ENCODE results near the gene DYNC1LI1.

DYNC1LI1 gene

DNA sequence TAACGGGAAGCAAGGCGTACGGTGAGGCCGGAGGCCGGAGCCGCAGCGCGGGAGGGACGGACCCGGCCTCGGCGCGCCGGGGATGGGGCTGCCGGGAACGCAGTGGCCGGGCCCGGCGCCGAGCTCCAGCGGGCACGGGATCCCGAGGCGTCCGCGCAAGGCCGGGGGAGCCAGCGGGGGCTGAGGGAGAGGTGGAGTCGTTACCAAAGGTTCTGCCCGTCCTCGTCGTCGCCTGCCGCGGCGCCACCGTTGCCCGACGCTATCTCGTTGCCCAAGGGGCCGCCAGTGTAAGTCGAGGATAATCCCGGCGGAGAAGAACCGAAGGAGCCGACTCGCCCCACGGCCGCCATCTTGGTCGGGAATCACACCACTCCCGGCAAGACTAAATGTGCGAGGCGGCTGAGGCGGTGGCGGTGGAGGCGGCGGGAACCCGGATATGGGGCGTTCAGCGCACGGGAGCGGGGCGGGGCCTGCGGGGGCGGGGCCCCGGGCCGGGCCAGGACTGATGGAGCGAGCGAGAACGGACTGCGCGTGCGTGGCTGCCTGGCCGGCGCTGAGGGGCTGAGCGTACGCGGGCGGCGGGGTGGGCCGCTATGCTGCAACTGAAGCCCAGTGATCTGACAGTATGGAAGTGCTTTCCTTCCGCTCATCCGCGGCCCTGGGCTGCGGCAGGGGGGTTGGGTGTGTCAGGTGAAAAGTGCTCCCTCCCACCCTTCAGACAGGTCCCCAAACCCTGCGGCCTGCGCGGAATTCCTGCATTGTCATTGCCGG lies at the start of gene DYNC1LI1:
TSS of gene DYNC1LI1 (minus strand) at position 438 of the 771 bp plus-strand sequence. CDS start at position 350, 88 bp downstream.
- peak; percentile 95 to 97 for DNase-seq

DNA sequence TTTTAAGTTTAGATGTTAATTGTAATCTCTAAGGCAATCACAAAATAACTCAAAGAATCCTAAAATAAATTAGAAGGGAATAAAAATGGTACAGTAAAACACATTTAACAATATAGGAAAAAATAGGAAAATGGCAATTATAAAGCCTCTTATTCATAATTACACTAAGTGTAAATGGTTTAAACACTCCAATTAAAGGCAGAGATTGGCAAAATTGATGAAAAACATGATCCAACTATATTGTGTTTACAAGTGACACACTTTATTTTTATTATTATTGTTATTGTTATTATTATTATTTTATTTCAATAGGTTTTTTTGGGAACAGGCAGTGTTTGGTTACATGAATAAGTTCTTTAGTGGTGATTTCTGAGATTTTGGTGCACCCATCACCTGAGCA lies 48.7 kb upstream of the DYNC1LI1 start:
- no peak for DNase-seq

DNA sequence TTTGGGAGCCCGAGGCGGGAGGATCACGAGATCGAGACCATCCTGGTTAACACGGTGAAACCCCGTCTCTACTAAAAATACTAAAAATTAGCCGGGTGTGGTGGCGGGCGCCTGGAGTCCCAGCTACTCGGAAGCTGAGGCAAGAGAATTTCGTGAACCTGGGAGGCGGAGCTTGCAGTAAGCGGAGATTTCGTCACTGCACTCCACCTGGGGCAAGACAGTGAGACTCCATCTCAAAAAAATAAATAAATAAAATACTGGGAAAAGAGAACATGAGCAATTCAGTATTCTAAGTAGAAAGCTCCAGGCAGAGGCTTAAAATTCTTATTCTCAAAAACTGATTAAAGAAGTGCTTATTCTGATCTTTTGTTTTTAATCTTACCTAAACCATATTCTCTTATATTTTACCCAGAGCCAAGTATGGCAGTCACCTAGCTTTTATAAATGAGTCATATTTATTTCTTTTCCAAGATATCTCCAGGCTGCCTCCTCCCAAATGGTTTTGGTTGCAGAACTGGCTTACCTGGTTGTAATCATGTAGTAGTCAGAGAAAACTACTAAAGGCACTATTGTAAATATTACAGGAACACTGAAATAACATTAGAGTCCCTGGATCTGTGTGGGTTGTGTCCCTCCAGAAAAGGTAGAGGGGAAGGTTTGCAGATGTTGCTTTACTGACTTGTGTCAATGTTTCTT lies 45.8 kb upstream of the DYNC1LI1 start:
- DNase-seq = no peak

DNA sequence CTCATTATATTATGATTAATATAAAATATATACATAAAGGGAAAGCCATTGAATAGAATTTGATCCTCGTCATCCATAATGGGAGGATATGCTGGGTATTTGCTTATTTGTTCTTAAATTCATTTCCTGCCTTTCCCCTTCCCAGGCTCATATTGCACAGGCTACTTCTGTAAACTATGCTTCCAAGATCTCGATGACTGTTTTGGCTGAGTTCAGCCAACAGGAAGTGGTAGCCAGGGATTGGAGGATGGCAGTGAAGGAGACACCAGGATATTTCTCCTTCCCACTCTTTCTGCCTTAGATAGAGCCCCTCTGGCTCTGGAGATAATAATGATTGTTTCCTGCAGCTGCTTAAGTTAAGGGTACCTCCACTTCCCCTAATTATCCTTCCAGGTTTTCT lies 44.3 kb upstream of the DYNC1LI1 start:
- DNase-seq = no peak

DNA sequence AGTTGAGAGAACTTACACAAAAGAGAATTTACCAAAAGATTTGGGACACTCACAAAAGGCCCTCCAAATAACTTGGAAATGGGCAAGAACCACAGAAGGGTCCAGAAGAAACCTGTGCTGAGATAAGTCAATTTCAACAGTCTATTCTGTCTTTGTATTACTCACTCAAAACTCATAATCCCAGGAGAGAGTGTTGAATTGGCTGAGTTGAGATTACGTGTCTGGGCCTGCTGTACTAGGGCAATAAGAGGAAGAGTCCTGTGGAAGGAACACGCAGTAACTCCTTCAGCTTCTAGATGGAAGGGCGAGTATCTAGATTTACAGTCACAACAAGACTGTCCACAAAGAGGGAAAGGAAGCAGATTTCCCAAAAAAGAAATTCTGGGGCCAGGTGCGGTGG lies 42.5 kb upstream of the DYNC1LI1 start:
- no peak for DNase-seq

DNA sequence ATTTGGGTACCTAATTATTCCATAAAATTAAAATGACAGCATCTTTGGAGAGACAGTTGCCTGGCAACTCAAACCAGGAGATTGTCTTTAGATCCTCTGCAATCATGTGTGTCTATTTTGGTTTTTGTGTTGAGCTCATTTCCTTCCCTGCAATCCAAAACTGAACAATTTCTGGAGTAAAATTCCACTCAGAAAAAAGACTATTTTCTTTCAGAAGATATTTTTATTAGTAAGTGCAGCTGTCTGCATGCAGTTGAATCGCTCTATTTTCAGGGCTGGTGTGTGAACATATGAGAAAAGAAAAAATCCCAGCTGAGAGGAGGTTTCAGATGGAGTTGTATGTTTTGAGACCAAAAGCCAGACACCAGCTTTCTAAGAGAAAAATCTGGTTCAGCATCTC lies 41.9 kb upstream of the DYNC1LI1 start:
- no peak for DNase-seq

DNA sequence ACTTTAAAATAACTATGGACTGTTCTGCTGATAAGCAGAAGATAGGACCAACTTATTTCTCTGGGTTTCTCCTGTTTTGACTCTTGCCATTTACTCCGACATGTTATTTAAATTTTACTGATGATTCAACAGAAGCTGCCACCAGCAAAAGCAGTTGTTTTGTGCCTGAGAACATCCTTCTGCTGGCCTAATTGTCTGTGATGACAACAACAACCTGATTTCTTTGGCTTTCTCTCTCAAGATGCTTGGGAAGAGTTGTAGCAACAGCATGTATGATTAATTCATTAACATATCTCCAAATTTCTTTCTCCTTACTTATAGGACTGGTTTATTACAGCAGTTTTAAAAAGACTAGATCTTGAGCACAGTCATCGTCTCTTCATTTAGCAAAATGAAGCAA lies 36.9 kb upstream of the DYNC1LI1 start:
- no peak for DNase-seq

DNA sequence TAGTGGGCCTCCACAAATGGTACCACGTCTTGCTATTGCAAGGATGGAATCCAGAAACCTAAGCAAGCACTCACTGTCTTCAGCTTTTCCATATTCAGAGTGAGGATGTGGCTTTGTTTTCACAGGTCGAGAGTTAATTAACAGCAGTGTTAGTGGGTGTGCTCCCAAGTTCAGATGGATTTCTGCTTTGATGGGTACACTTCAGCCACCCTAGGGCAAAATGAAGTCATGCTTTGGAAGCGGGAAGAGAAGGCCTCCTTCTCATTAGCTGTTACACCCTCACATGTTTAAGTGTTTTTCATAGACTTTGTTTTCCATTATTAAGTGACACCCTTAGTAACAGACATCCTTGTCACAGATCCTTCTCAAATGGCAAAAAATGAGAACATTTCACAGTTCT lies 36.3 kb upstream of the DYNC1LI1 start:
- no peak for DNase-seq

DNA sequence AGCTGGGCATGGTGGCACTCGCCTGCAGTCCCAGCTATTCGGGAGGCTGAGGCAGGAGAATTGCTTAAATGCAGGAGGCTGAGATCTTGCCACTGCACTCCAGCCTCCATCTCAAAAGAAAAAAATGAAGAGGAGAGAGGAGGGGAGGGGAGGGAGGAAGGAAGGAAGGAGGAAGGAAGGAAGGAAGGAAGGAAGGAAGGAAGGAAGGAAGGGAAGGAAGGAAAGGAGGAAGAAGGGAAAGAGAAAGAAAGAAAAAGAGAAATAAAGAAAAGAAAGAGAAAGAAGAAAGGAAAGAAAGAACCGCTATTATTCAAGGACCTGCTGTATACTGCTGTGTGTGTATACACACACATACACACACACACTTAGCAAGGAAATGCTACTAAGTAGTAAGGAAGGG lies 35.6 kb upstream of the DYNC1LI1 start:
- no peak for DNase-seq

DNA sequence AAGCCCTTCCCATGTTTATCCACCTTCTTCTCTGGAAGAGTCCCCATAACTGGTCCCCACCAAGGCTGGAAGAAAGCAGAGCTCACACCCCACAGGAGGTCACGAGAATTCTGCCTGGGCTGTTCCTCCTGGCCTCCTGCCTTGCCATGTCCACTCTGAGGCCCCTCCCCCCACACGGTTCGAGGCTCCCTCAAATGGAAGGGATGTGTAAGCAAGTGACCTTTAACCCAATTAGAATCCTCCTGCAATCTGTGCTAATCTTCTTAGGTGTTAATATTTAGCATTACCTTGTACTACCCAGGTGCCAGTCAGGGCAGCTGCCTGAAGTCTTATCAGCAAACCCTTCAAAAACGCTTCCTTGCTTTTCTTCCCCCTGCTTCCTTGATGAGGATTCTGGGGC lies 32.4 kb upstream of the DYNC1LI1 start:
- no peak for DNase-seq

DNA sequence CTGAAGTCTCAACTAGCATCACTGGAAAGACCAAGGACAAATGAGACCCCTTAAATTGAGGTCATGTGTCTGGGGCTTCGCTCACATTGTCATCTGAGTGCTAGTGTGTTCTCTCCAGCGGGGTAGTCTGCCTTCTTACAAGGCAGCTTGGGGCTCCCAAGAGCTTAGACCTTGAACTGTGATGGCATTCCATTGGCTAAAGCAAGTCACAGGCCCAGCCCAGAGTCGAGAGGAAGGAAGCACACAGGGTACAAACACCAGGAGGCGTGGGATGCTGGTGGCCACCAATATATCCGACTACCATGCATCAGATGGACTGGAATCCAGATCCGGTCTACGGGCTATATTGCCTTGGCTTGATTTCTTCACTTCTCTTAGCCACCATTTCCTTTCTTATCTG lies 31.5 kb upstream of the DYNC1LI1 start:
- DNase-seq = no peak

DNA sequence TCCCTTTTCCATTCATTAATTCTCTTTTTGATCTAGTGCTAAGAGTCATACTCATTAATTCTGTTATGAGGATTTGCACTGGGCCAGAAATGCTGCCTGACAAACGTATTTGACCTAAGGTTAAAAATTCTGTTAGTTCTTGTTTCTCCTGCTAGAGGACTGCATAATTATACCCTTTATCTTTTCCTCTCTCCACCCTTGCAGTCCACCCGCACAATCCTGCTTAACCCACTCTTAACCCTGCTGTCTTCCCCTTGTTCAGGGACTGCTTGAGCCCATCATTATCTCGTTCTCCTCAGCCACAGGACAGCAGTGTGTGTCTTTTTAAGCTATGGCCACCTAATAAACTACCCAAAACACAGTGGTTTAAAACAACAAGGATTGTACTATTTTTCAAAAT lies 31.1 kb upstream of the DYNC1LI1 start:
- no peak for DNase-seq

DNA sequence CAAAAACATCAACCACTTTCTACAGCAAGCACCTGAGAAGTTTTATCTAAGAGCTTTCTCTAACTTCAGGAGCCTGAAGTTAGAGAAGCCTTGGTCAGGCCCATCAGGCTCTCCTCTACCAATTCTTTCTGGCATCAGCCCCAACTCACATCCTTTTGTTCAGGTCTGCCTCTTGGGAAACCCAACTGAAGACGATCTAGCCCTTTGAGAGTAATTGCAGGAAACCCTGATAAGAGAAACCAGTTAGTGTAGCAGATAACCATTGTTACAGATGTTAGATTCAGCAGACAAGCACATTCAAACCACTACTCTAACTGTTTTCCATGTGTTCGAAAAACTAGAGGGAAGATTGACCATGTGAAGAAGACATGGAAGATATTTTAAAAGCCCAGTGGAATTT lies 27.0 kb upstream of the DYNC1LI1 start:
- DNase-seq = no peak

DNA sequence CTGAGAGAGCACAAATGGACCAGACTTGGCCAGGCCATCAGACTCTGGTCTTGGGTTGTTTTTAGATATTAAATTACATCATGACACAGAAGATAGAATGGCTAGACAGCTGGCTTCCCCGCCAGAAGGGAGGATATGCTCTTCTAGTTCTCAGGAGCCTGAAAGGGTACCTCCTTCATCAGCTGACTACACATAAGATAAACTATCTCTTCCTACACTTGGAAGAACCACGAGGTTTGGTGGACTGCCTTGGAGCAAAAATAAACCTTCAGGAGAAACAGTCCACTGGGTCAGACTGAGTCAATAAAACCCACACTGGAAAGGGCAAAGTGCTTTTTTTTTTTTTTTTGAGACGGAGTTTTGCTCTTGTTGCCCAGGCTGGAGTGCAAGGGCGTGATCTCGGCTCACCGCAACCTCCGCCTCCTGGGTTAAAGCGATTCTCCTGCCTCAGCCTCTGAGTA lies 26.3 kb upstream of the DYNC1LI1 start:
- no peak for DNase-seq

DNA sequence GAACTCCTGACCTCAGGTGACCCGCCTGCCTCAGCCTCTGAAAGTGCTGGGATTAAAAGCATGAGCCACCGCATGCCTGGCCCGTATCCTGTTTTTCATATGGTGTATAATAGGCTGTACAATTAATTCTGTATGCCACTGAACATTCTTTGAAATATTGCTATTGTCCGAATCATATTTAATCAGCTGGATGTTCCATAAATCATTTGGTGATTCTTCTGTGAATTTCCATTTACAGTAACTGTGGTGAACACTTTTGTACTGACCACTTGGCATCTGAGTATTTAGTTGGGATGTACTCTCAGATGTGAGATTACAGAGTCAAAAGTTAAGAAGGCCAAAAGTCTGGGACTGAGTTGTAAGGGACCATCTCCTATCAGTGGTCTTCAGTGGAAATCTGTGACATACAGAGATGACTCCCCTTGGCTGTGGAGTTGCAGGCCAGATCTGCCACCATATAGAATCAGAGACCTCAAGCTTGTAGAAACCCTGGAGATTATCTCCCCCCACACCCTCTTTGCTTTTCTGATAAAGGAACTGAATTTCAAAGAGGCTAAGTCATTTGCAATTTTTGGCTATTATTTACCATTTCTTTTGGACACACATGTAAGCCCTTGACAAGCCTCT lies 25.7 kb upstream of the DYNC1LI1 start:
- no peak for DNase-seq

DNA sequence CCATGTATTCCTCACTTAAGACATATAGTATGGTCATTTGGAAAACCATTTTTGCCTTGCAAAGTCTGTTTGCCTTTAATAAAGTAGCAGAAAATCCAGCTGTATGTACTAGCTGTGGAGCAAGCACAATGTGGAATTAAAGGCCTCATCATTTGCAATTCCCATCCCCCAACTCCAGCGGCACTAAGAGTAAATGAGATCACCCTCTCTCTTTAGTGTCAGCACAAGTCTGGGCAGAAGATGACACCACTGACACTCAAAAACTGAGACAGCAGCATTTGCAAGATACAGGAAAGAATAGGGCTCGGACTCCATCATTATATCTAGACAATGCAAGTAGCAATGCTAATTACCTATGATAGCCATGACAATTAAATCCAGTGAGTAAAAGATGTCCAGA lies 24.7 kb upstream of the DYNC1LI1 start:
- no peak for DNase-seq

DNA sequence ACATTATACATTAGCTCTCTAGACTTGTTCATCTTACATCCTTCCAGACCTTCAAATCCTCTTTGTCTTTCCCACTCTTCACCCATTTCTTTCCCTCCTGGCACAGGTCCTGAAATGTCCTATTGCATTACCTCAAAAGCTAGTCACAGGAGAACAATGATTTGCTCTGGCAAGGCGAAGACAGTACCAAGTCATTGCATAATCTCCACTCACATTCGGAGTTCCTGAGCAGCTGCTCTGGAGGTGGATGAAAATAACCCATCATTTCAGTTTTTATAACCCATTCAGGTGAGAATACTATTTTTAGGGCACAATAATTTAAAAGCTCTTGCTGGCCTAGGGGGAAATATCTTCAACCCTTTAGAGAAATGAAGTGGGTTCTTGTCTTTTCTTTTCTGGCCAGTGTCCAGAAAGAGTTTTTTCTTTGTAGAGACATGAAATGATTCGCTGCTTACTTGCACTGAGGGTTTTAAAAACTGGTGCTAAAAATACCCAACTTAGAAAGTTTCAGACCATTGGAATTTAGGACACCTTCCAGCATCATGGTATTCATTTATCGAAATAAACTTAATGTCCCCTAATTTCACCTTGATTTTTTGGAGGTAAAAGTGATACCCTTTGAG lies 23.4 kb upstream of the DYNC1LI1 start:
- DNase-seq = no peak

DNA sequence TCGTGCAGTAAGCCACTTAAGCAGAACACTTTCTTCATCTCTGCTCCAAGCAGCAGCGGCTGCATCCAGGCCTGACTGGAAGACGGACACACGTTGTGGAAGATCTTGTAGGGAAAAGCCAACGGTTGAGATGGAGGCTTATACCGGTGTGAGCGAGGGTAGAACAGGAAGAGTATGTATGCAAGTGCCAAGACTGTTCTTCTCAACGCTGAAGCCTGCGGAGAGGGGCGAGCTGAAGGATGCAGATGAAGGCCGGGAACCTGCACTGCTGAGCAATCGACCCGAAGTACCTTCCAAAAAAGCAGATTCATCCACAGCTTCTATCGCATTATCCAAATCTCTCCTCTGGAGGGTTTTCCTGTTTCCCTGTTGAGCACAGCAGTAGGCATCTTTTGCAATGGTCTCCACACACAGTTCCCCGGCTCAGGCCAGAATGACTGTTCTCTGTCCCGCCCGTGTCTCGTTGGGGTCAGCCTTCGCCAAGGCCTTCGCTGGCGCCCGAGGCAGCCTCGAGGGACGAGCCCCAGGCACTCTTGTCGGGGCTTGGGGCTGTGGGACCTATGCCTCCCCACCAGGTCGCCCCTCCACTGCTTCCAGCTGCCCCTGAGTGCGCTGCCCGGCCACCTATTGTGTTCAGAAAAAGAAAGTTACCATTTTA lies 22.2 kb upstream of the DYNC1LI1 start:
- DNase-seq = no peak

DNA sequence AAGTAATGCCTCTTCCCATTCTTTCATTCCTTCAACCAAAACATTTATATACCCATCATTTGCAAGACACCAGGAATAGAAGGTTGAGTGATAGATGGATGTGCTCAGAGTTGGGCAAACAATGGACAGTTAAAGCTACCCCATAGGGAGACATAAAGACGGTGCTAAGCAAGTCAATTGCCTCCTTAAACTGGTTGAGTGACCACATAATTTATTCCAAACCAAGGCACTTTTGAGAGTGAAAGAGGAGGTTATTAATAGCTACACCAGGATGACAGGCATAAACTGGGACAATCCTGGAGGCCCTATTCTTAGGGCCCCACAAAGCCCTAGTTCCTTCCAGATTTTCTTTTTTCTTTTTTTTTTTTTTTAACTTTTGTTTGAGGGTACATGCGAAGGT lies 21.4 kb upstream of the DYNC1LI1 start:
- no peak for DNase-seq

DNA sequence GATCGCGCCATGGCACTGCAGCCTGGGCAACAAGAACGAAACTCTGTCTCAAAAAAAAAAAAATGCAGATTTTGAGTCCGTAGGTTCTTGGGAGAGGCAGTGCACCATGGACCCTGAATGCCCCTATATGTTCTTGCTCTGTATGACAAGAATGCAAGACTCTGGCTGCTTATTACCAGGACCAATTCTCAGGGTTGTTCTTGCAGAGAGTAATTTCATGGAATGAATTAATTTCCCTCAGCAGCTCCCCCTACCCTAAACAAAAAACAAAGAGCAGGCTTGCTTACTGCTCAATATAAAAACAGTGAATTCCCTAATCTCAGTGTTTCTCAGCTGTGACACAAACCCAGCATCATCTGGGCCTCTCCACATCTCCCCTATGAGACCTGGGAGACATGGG lies 20.5 kb upstream of the DYNC1LI1 start:
- DNase-seq = no peak

DNA sequence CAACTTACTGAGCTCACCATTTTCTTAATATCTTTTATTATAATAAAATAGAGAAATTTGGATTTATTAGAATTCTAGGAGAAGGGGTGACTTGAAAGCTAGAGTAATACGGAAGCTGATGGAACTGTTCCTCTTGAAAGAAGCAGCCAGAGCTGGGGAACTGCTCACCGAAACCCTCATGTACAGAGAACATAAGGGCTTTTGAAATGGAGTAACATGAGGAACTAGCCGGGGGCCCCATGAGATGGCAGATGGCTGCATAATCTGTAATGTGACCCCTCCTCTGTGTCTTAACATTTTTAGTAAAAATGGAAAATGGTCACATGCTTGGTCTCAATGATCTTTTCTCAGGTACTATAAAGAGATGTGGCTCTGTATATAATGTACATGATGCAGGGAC lies 15.7 kb upstream of the DYNC1LI1 start:
- no peak for DNase-seq

DNA sequence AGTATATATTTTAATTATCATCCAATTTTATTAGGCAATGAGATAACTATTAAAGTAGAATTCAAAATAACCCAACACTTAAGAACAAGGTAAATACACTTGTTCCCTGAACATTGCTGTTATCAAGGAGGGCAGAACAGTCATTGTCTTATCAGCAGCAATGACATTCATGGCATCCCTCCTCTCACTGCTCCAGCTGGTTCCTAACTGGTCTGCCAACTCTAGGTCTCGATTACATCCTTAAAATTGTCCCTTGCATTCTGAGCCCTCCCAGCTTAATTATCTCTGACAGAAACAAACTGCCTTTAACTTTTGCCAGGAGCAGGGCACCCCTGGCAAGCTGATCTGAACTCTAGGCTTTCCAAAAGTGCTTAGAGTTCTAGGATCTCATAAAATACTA lies 14.0 kb upstream of the DYNC1LI1 start:
- DNase-seq = no peak

DNA sequence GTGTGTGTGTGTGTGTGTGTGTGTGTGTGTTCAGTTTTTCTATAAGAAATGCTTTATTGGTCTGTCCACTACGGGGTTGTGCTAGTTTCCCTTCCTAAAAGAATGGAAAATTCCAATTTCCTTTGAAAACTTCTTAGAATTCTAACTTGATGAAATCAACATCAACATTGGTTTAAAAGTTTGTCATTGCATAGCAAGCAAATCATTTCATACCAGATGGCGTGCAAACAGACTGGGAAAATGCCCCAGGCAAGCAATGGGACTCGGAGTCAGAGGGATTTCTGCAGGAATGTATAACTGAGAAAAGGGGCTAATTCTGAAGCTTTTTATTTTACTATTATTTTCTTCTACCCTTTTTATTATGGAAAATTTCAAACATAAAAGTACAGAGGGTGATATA lies 13.1 kb upstream of the DYNC1LI1 start:
- DNase-seq = no peak
